ENCODE measurements around the gene GASK1A. TPM values are rescaled to one million over a fixed set of nuclear protein-coding genes. Genes with fewer than 3 reads are reported as not detected.

The GASK1A gene
- total RNA-seq, 1 donor from 2014 or later, result 25.8 TPM

DNA sequence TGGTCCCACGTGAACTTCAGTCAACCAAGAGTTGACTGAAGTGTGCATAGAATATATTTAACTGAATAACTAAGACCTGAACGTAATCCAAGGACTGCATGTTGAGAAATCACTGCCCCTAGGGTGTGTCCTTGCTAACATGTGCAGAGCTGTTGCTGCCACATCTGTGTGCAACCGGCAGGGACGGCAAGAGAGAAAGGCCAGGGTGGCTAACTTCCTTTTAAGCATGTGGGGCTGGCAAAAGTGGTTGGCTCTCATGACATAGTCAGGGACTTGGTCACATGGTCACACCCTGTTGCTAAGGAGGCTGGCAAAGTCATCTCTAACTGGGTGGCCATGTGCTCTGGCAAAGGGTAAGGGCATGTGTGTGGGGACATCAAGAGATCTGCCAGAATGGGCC is 52.4 kb downstream of the GASK1A start:
- Histone ChIP-seq H3K9me3 (no peaks in the 10 kb centered on the region), H3K4me3 (no peak overlapping the region), H3K27ac (no peak overlapping the region), H3K27me3 (no peaks in the 10 kb centered on the region), H3K36me3 (no peaks in the 10 kb centered on the region), H3K4me1 (no peaks in the 10 kb centered on the region)
- TF ChIP-seq, protein P1, sequence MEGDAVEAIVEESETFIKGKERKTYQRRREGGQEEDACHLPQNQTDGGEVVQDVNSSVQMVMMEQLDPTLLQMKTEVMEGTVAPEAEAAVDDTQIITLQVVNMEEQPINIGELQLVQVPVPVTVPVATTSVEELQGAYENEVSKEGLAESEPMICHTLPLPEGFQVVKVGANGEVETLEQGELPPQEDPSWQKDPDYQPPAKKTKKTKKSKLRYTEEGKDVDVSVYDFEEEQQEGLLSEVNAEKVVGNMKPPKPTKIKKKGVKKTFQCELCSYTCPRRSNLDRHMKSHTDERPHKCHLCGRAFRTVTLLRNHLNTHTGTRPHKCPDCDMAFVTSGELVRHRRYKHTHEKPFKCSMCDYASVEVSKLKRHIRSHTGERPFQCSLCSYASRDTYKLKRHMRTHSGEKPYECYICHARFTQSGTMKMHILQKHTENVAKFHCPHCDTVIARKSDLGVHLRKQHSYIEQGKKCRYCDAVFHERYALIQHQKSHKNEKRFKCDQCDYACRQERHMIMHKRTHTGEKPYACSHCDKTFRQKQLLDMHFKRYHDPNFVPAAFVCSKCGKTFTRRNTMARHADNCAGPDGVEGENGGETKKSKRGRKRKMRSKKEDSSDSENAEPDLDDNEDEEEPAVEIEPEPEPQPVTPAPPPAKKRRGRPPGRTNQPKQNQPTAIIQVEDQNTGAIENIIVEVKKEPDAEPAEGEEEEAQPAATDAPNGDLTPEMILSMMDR (IDR thresholded peaks at IDR 0.05), result no peak
- peak in 1 of 2 donors; percentile 65 for DNase-seq (ENCODE audit: low spot score in 2 of 2)
- intact Hi-C loops (cut with DNase I), result no loop called here

- Histone ChIP-seq H3K27ac (peak overlapping the region in 1 of 2 donors; percentile 27), H3K4me3 (no peak overlapping the region), H3K4me1 (no peaks in the 10 kb centered on the region), H3K27me3 (no peaks in the 10 kb centered on the region), H3K36me3 (no peaks in the 10 kb centered on the region), H3K9me3 (no peaks in the 10 kb centered on the region)
- intact Hi-C loops (cut with DNase I), result no loop called here
- DNase-seq (ENCODE audit: low spot score in 2 of 2), result peak in 1 of 2 donors; percentile 45
- TF ChIP-seq, protein P1 (IDR thresholded peaks at IDR 0.05), result no peak
These were observed 52.9 kb downstream of the GASK1A start for GRCh38 chr3:43031889-43032545.

- no peaks in the 10 kb centered on the region for H3K4me1 ChIP-seq
- TF ChIP-seq, protein P1 (IDR thresholded peaks at IDR 0.05), result no peak
- DNase-seq (ENCODE audit: low spot score in 2 of 2), result peak in 1 of 2 donors; percentile 58
These were observed 53.8 kb downstream of the GASK1A start for GRCh38 chr3:43032646-43033628.

GRCh38 chr3:43034200-43034599 is 55.1 kb downstream of the GASK1A start:
- Histone ChIP-seq H3K27ac (no peak overlapping the region), H3K4me3 (no peak overlapping the region), H3K27me3 (no peaks in the 10 kb centered on the region), H3K4me1 (no peaks in the 10 kb centered on the region), H3K36me3 (no peaks in the 10 kb centered on the region), H3K9me3 (no peaks in the 10 kb centered on the region)
- DNase-seq (ENCODE audit: low spot score in 2 of 2), result peak in 1 of 2 donors; percentile 30
- TF ChIP-seq, protein P1 (IDR thresholded peaks at IDR 0.05), result no peak
- intact Hi-C loops (cut with DNase I), result no loop called here

More at GRCh38 chr3:43032646-43033628, 53.8 kb downstream of the GASK1A start:
- Histone ChIP-seq H3K27me3 (no peaks in the 10 kb centered on the region), H3K27ac (no peak overlapping the region), H3K4me3 (no peak overlapping the region), H3K36me3 (no peaks in the 10 kb centered on the region), H3K9me3 (no peaks in the 10 kb centered on the region)
- intact Hi-C loops (cut with DNase I), result no loop called here

- no peak overlapping the region for H3K4me3 ChIP-seq
- H3K27ac ChIP-seq, result no peak overlapping the region
- intact Hi-C loops (cut with DNase I), result no loop called here
- H3K9me3 ChIP-seq, result no peaks in the 10 kb centered on the region
- H3K27me3 ChIP-seq, result no peaks in the 10 kb centered on the region
- DNase-seq (ENCODE audit: low spot score in 2 of 2), result no peak
- H3K4me1 ChIP-seq, result no peaks in the 10 kb centered on the region
- H3K36me3 ChIP-seq, result no peaks in the 10 kb centered on the region
- TF ChIP-seq, protein P1 (IDR thresholded peaks at IDR 0.05), result no peak
These were observed 55.8 kb downstream of the GASK1A start for GRCh38 chr3:43034911-43035310.

Measured in ascending aorta (tissue), 2 donors.